SK-N-SH treated with all-trans-retinoic acid at 6 μM for 48 hours (cell line): ENCODE data around the gene FSHB.

Experiments
- ATAC-seq: fragments of 200-7000 bp; cut with Tn5 transposase; 3 replicates; pipeline ENCODE4 v1.9.1; 2020; ENCODE audit warnings: mild to moderate bottlenecking, moderate library complexity
- ARNTL ChIP-seq: fragments of 450-650 bp; formaldehyde crosslinking; IDR thresholded peaks from 2 replicates; pipeline ENCODE4 v1.5.0; 2020; ENCODE audit warnings: low read depth, mild to moderate bottlenecking, moderate library complexity, borderline replicate concordance
- BACH2 ChIP-seq: fragments of 250-450 bp; sonication (Bioruptor Pico); IDR thresholded peaks from 2 replicates; pipeline ENCODE4 v1.9.0; 2021; ENCODE audit warnings: mild to moderate bottlenecking, borderline replicate concordance
- CSDC2 ChIP-seq: fragments of 250-450 bp; sonication (Bioruptor Pico); IDR thresholded peaks from 2 replicates; pipeline ENCODE4 v1.5.0; 2020; ENCODE audit warnings: mild to moderate bottlenecking, moderate library complexity
- ESRRG ChIP-seq: fragments of 250-450 bp; sonication (Bioruptor Pico); IDR thresholded peaks from 2 replicates; pipeline ENCODE4 v1.6.1; 2021; ENCODE audit warnings: mild to moderate bottlenecking
- GLIS3 ChIP-seq: fragments of 250-450 bp; sonication (Bioruptor Pico); IDR thresholded peaks from 2 replicates; pipeline ENCODE4 v1.5.0; 2020; ENCODE audit warnings: mild to moderate bottlenecking, moderate library complexity
- ISL1 ChIP-seq: fragments of 250-450 bp; sonication (Bioruptor Pico); IDR thresholded peaks from 2 replicates; pipeline ENCODE4 v2.1.2; 2022; ENCODE audit warnings: mild to moderate bottlenecking, moderate library complexity
- OSR1 ChIP-seq: fragments of 250-450 bp; sonication (Bioruptor Pico); IDR thresholded peaks from 2 replicates; pipeline ENCODE4 v1.8.0; 2022; ENCODE audit warnings: moderate library complexity, mild to moderate bottlenecking, inconsistent platforms
- PPARA ChIP-seq: fragments of 250-450 bp; sonication (Bioruptor Pico); IDR thresholded peaks from 2 replicates; pipeline ENCODE4 v1.5.0; 2020; ENCODE audit warnings: mild to moderate bottlenecking, borderline replicate concordance
- RARB ChIP-seq: fragments of 250-450 bp; sonication (Bioruptor Pico); IDR thresholded peaks from 2 replicates; pipeline ENCODE4 v1.8.0; 2021; ENCODE audit warnings: mild to moderate bottlenecking, moderate library complexity
- SNAI2 ChIP-seq: fragments of 250-450 bp; sonication (Bioruptor Pico); IDR thresholded peaks from 2 replicates; pipeline ENCODE4 v1.5.0; 2020; ENCODE audit warnings: mild to moderate bottlenecking, moderate library complexity
- TCF4 ChIP-seq: fragments of 250-450 bp; sonication (Bioruptor Pico); IDR thresholded peaks from 2 replicates; pipeline ENCODE4 v1.8.0; 2021; ENCODE audit warnings: mild to moderate bottlenecking, moderate library complexity, borderline replicate concordance
- TOX ChIP-seq: fragments of 250-450 bp; sonication (Bioruptor Pico); IDR thresholded peaks from 2 replicates; pipeline ENCODE4 v1.8.0; 2021; ENCODE audit warnings: mild to moderate bottlenecking, moderate library complexity, borderline replicate concordance
- ZC3H10 ChIP-seq: fragments of 250-450 bp; sonication (Bioruptor Pico); IDR thresholded peaks from 2 replicates; pipeline ENCODE4 v1.5.1; 2021; ENCODE audit warnings: mild to moderate bottlenecking, moderate library complexity
- ZFP3 ChIP-seq: fragments of 250-450 bp; sonication (Bioruptor Pico); IDR thresholded peaks from 2 replicates; pipeline ENCODE4 v1.5.0; 2020; ENCODE audit warnings: mild to moderate bottlenecking, moderate library complexity
- ZFP30 ChIP-seq: fragments of 450-650 bp; formaldehyde crosslinking; IDR thresholded peaks from 2 replicates; pipeline ENCODE4 v1.5.0; 2022; ENCODE audit warnings: mild to moderate bottlenecking, moderate library complexity
- ZNF565 ChIP-seq: fragments of 450-650 bp; formaldehyde crosslinking; conservative IDR thresholded peaks from 2 replicates; pipeline ENCODE4 v1.5.0; 2020; ENCODE audit warnings: low read depth, mild to moderate bottlenecking, moderate library complexity
- ZNF8 ChIP-seq: fragments of 450-650 bp; formaldehyde crosslinking; IDR thresholded peaks from 2 replicates; pipeline ENCODE4 v1.5.0; 2020; ENCODE audit warnings: mild to moderate bottlenecking, moderate library complexity
- TF ChIP-seq, protein P1 (sequence below): fragments of 250-450 bp; sonication (Bioruptor Pico); IDR thresholded peaks from 2 replicates; pipeline ENCODE4 v1.8.0; 2020; ENCODE audit warnings: mild to moderate bottlenecking, moderate library complexity, borderline replicate concordance
- TF ChIP-seq, protein P2 (sequence below): fragments of 250-450 bp; sonication (Bioruptor Pico); IDR thresholded peaks from 2 replicates; pipeline ENCODE4 v1.5.1; 2021; ENCODE audit warnings: mild to moderate bottlenecking, moderate library complexity
- TF ChIP-seq, protein P3 (sequence below): fragments of 250-450 bp; sonication (Bioruptor Pico); IDR thresholded peaks from 2 replicates; pipeline ENCODE4 v1.5.0; 2020; ENCODE audit warnings: mild to moderate bottlenecking, moderate library complexity
- TF ChIP-seq, protein P4 (sequence below): fragments of 250-450 bp; sonication (Bioruptor Pico); IDR thresholded peaks from 2 replicates; pipeline ENCODE4 v1.5.1; 2020; ENCODE audit warnings: low read depth, mild to moderate bottlenecking, moderate library complexity

Gene FSHB

DNA sequence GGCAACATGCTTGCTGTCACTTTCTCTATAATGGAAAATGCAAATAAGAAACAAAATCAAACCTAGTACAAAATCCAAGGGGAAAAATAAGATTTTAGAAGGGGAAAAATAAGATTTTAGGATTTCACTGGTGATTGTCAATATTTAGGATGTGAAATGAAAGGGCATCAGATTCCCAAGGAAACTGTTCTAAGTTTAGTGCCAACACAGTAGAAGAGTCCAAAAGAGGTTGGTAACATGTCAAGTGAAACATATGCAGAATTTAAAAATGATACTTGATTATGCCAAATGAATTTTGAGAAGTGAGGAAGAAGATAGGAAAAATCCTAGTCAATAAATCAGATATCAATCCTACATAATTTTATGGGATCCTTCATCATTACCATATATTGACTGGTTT is 46.4 kb downstream of the FSHB start:
- no peak for ATAC-seq
- TF ChIP-seq GLIS3 (no peak), ZFP3 (no peak), ARNTL (CRISPR knock-in tag) (no peak), ISL1 (CRISPR knock-in tag) (no peak), SNAI2 (CRISPR knock-in tag) (no peak), BACH2 (CRISPR knock-in tag) (no peak)
- TF ChIP-seq, protein P1, sequence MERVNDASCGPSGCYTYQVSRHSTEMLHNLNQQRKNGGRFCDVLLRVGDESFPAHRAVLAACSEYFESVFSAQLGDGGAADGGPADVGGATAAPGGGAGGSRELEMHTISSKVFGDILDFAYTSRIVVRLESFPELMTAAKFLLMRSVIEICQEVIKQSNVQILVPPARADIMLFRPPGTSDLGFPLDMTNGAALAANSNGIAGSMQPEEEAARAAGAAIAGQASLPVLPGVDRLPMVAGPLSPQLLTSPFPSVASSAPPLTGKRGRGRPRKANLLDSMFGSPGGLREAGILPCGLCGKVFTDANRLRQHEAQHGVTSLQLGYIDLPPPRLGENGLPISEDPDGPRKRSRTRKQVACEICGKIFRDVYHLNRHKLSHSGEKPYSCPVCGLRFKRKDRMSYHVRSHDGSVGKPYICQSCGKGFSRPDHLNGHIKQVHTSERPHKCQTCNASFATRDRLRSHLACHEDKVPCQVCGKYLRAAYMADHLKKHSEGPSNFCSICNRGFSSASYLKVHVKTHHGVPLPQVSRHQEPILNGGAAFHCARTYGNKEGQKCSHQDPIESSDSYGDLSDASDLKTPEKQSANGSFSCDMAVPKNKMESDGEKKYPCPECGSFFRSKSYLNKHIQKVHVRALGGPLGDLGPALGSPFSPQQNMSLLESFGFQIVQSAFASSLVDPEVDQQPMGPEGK (CRISPR knock-in tag), result no peak
- TF ChIP-seq, protein P2, sequence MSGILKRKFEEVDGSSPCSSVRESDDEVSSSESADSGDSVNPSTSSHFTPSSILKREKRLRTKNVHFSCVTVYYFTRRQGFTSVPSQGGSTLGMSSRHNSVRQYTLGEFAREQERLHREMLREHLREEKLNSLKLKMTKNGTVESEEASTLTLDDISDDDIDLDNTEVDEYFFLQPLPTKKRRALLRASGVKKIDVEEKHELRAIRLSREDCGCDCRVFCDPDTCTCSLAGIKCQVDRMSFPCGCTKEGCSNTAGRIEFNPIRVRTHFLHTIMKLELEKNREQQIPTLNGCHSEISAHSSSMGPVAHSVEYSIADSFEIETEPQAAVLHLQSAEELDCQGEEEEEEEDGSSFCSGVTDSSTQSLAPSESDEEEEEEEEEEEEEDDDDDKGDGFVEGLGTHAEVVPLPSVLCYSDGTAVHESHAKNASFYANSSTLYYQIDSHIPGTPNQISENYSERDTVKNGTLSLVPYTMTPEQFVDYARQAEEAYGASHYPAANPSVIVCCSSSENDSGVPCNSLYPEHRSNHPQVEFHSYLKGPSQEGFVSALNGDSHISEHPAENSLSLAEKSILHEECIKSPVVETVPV (CRISPR knock-in tag), result no peak

DNA sequence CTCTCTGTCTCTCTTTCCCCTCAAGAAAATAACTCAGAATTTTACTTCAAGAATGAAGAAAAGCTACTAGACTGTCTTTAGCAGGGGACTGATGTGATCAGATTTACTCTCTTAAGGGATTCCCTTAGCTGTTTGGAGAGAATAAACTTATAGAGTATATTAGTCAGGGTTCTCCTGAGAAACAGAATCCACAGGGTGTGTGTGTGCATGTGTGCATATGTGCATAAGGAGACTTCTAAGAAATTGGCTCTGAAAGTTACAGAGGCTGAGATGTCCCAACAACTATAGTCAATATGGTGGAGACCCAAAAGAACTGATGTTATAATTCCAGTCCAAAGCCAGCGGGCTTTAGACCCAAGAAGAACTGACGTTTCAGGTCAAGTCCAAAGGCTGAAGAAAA is 49.0 kb downstream of the FSHB start:
- ATAC-seq, result no peak
- no peak for TF ChIP-seq BACH2 (CRISPR knock-in tag)
- no peak for TF ChIP-seq ZNF565 (CRISPR knock-in tag)
- TF ChIP-seq TCF4 (CRISPR knock-in tag), result no peak
- TF ChIP-seq, protein P3, sequence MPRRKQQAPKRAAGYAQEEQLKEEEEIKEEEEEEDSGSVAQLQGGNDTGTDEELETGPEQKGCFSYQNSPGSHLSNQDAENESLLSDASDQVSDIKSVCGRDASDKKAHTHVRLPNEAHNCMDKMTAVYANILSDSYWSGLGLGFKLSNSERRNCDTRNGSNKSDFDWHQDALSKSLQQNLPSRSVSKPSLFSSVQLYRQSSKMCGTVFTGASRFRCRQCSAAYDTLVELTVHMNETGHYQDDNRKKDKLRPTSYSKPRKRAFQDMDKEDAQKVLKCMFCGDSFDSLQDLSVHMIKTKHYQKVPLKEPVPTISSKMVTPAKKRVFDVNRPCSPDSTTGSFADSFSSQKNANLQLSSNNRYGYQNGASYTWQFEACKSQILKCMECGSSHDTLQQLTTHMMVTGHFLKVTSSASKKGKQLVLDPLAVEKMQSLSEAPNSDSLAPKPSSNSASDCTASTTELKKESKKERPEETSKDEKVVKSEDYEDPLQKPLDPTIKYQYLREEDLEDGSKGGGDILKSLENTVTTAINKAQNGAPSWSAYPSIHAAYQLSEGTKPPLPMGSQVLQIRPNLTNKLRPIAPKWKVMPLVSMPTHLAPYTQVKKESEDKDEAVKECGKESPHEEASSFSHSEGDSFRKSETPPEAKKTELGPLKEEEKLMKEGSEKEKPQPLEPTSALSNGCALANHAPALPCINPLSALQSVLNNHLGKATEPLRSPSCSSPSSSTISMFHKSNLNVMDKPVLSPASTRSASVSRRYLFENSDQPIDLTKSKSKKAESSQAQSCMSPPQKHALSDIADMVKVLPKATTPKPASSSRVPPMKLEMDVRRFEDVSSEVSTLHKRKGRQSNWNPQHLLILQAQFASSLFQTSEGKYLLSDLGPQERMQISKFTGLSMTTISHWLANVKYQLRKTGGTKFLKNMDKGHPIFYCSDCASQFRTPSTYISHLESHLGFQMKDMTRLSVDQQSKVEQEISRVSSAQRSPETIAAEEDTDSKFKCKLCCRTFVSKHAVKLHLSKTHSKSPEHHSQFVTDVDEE (CRISPR knock-in tag), result no peak
- TF ChIP-seq ZC3H10 (CRISPR knock-in tag), result no peak
- TF ChIP-seq OSR1 (CRISPR knock-in tag), result no peak
- TF ChIP-seq ZFP30, result no peak
- TF ChIP-seq ARNTL (CRISPR knock-in tag), result no peak
- no peak for TF ChIP-seq GLIS3
- TF ChIP-seq TOX (CRISPR knock-in tag), result no peak
- no peak for TF ChIP-seq CSDC2
- no peak for TF ChIP-seq ISL1 (CRISPR knock-in tag)
- TF ChIP-seq, protein P1 (CRISPR knock-in tag), result no peak
- no peak for TF ChIP-seq RARB
- TF ChIP-seq, protein P4, sequence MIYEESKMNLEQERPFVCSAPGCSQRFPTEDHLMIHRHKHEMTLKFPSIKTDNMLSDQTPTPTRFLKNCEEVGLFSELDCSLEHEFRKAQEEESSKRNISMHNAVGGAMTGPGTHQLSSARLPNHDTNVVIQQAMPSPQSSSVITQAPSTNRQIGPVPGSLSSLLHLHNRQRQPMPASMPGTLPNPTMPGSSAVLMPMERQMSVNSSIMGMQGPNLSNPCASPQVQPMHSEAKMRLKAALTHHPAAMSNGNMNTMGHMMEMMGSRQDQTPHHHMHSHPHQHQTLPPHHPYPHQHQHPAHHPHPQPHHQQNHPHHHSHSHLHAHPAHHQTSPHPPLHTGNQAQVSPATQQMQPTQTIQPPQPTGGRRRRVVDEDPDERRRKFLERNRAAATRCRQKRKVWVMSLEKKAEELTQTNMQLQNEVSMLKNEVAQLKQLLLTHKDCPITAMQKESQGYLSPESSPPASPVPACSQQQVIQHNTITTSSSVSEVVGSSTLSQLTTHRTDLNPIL (CRISPR knock-in tag), result no peak
- no peak for TF ChIP-seq ZFP3

DNA sequence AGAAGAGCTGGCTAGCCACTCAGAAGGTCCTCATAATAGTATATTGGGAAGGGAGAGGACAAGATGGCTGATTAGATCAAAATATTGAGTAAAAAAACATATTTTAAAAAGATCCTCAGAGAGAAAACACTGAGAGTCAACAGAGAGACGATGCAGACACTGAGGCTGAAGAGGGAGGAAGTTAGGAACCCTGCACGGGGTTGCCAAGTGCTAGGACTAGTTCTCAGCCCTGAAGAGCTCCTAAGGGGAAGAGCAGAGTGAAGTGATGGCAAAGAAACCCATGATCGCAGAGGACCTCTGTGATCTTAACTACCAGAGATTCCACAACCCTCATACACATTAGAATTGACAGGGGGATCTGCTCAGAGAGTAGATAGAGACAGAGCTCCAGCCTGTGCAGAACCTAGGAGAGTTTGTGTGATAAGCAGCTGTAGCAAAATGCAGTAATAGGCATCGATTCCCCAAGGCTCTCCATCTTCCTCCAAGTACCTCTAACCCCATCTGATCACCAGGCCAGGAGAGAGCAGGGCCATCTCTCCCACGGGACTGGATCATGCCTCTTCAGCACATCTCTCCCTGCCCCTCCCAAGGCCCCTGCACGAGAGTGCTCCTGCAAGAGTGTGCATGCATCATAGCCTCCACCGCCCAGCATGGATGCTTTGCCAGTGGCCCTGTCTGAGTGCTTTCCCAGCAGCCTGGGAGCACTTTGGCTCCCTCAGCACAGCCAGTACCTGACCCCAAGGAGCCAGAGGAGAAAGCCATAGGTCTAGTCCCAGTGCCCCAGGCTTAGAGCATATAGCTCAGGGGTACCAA is 50.9 kb downstream of the FSHB start:
- ATAC-seq, result no peak
- TF ChIP-seq, protein P2 (CRISPR knock-in tag), result no peak
- TF ChIP-seq PPARA (CRISPR knock-in tag) (no peak), ARNTL (CRISPR knock-in tag) (no peak), ZNF8 (CRISPR knock-in tag) (no peak), GLIS3 (no peak), ESRRG (CRISPR knock-in tag) (no peak)
- TF ChIP-seq, protein P3 (CRISPR knock-in tag), result no peak
- TF ChIP-seq, protein P1 (CRISPR knock-in tag), result no peak
